HepG2 (cell line): ENCODE measurements around the gene VPS29. TPM values are rescaled to one million over a fixed set of nuclear protein-coding genes. Genes with fewer than 3 reads are reported as not detected.
A peak's percentile ranks its signal among the peaks of the same experiment; 100 is the strongest.

ENCODE experiments used
- ATF3 ChIP-seq: sonication (generic); formaldehyde crosslinking; IDR thresholded peaks from 2 replicates; pipeline ENCODE4 v1.4.0; 2020; ENCODE audit warnings: missing genetic modification reagents
- CENPT ChIP-seq: sonication (generic); formaldehyde crosslinking; IDR thresholded peaks from 2 replicates; pipeline ENCODE4 v1.8.0; 2022; ENCODE audit warnings: low read depth, mild to moderate bottlenecking, moderate library complexity, missing genetic modification reagents
- CREBL2 ChIP-seq: sonication (generic); formaldehyde crosslinking; IDR thresholded peaks from 2 replicates; pipeline ENCODE4 v1.8.1; 2023; ENCODE audit warnings: missing genetic modification reagents, mild to moderate bottlenecking, borderline replicate concordance
- FIP1L1 ChIP-seq: fragments of 200-400 bp; formaldehyde crosslinking; IDR thresholded peaks from 2 replicates; pipeline ENCODE4 v1.6.1; 2018; ENCODE audit warnings: low read depth, mild to moderate bottlenecking, low read length, moderate library complexity, borderline replicate concordance; ENCODE audit not compliant: insufficient read depth
- FOXK2 ChIP-seq: fragments of 450-650 bp; IDR thresholded peaks from 2 replicates; pipeline ENCODE4 v1.6.1; 2016
- HNF4A ChIP-seq: sonication (generic); formaldehyde crosslinking; IDR thresholded peaks from 2 replicates; pipeline ENCODE4 v1.4.0; 2020; ENCODE audit warnings: missing genetic modification reagents
- MAZ ChIP-seq, 2 experiments: sonication (generic) in 1 of 2; formaldehyde crosslinking in 1 of 2; IDR thresholded peaks; 2 replicates each; pipeline versions ENCODE4 v1.5.0 to v1.6.1; 2012 to 2020; ENCODE audit warnings: low read depth in 2 of 2, mild to moderate bottlenecking in 2 of 2, borderline replicate concordance in 1 of 2, improper control_type of control experiment in 1 of 2, low read length in 1 of 2, missing genetic modification reagents in 1 of 2, moderate library complexity in 1 of 2
- MLXIP ChIP-seq: sonication (generic); formaldehyde crosslinking; IDR thresholded peaks from 2 replicates; pipeline ENCODE4 v1.9.0; 2021; ENCODE audit warnings: missing genetic modification reagents, borderline replicate concordance
- PAF1 ChIP-seq: IDR thresholded peaks from 2 replicates; pipeline ENCODE4 v1.6.1; 2016; ENCODE audit warnings: missing genetic modification reagents, missing compliant biosample characterization
- POLR2G ChIP-seq: fragments of 200-400 bp; formaldehyde crosslinking; IDR thresholded peaks from 2 replicates; pipeline ENCODE4 v1.6.1; 2018; ENCODE audit warnings: mild to moderate bottlenecking, low read depth, low read length, moderate library complexity
- YEATS4 ChIP-seq: sonication (generic); formaldehyde crosslinking; IDR thresholded peaks from 2 replicates; pipeline ENCODE4 v1.4.0; 2020; ENCODE audit warnings: missing genetic modification reagents, borderline replicate concordance
- ZIK1 ChIP-seq: sonication (generic); formaldehyde crosslinking; IDR thresholded peaks from 2 replicates; pipeline ENCODE4 v1.5.0; 2020; ENCODE audit warnings: mild to moderate bottlenecking, low read depth, missing genetic modification reagents, borderline replicate concordance
- ZNF260 ChIP-seq: sonication (generic); formaldehyde crosslinking; IDR thresholded peaks from 2 replicates; pipeline ENCODE4 v1.4.0; 2020; ENCODE audit warnings: missing genetic modification reagents, low read depth, mild to moderate bottlenecking, borderline replicate concordance
- ZNF615 ChIP-seq: sonication (generic); formaldehyde crosslinking; IDR thresholded peaks from 2 replicates; pipeline ENCODE4 v1.5.0; 2020; ENCODE audit warnings: mild to moderate bottlenecking, missing genetic modification reagents, borderline replicate concordance
- polyA plus RNA-seq, 8 experiments: library from polyadenylated mRNA; depleted of rRNA in 3 of 8; stranded (reverse) in 7 of 8; unstranded in 1 of 8; fragments of >200 nt; fragmentation: Illumina TruSeq in 4 of 8; extraction: Trizol in 4 of 8; gene quantifications; 2 replicates each; pipeline versions ENCODE4 v1.2.1 to v1.2.3, GENCODE V29; 2011 to 2016; ENCODE audit warnings: low read depth in 4 of 8, missing spikeins in 1 of 8, mixed read lengths in 1 of 8; ENCODE audit not compliant: insufficient read depth in 1 of 8
- total RNA-seq, 5 experiments: library from RNA; depleted of rRNA; stranded (reverse); fragments of >200 nt; fragmentation: Illumina TruSeq; extraction: Trizol; gene quantifications; 2 replicates each; pipeline ENCODE4 v1.2.3, GENCODE V29; 2016; ENCODE audit warnings: low read depth in 1 of 5
- TF ChIP-seq, protein P1 (sequence below), 2 experiments: IDR thresholded peaks; 2 replicates each; pipeline ENCODE4 v1.6.1; 2011 to 2012; ENCODE audit warnings: low read length in 2 of 2, borderline replicate concordance in 1 of 2, low read depth in 1 of 2, mild to moderate bottlenecking in 1 of 2, moderate library complexity in 1 of 2

VPS29 gene
- total and polyA plus RNA-seq, 2 of the 13 experiments (the other 11 are each of a cell fraction or from before 2014, with no cell fraction given) = 107 to 114 TPM

DNA sequence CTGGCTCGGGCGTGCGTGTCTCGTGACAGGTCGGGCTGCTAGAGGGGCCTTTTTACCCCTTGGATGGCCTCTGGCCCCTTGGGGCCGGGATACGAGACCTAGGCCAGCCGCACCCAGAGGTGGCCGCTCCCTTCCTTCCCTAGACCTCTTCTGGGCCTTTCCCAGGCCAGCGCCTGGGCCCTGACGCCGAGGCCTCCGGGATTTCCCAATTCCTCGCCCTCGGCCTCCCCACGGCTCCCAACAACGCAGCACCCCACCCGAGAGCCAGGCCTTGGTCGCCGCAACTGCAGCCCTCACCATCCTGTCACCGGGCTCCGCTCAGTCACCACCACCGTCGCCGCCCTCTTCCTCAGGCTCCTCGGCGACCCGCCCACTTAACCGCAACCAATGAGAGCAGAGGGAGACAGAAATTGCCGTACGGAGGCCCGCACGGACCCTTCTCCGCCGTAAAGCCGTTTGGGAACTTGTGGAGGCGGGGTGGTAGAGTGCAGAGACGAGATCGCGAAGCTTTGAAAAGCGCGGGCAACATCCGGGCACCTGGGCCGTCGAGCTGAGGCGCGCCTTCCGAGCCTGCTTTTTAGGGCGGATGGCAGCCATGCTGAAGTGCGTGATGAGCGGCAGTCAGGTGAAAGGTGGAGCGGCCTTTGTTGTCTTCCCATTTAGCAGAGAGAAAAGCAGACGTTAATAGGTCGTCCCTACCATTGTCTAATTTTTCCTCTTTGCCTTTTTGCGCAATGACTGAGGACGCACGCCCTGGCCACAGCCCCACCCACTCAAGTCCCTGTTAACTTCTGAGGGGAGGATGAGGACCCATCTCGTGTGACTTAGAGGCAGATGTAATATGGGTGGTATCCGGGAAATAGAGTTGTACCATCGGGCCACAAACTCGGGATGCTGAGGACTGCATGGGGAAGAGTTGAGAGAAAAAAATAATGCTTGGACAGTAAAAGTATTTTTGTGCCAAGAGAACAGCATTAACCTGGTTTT lies at the start of gene VPS29, which contains the start of gene RAD9B (continued):
- no peak for TF ChIP-seq ATF3 (CRISPR knock-in tag)
- TF ChIP-seq PAF1 (CRISPR knock-in tag) = no peak
- TF ChIP-seq MLXIP (CRISPR knock-in tag) = peak; percentile 63; the same call in 1 of the 2 replicates
- TF ChIP-seq, protein P1, sequence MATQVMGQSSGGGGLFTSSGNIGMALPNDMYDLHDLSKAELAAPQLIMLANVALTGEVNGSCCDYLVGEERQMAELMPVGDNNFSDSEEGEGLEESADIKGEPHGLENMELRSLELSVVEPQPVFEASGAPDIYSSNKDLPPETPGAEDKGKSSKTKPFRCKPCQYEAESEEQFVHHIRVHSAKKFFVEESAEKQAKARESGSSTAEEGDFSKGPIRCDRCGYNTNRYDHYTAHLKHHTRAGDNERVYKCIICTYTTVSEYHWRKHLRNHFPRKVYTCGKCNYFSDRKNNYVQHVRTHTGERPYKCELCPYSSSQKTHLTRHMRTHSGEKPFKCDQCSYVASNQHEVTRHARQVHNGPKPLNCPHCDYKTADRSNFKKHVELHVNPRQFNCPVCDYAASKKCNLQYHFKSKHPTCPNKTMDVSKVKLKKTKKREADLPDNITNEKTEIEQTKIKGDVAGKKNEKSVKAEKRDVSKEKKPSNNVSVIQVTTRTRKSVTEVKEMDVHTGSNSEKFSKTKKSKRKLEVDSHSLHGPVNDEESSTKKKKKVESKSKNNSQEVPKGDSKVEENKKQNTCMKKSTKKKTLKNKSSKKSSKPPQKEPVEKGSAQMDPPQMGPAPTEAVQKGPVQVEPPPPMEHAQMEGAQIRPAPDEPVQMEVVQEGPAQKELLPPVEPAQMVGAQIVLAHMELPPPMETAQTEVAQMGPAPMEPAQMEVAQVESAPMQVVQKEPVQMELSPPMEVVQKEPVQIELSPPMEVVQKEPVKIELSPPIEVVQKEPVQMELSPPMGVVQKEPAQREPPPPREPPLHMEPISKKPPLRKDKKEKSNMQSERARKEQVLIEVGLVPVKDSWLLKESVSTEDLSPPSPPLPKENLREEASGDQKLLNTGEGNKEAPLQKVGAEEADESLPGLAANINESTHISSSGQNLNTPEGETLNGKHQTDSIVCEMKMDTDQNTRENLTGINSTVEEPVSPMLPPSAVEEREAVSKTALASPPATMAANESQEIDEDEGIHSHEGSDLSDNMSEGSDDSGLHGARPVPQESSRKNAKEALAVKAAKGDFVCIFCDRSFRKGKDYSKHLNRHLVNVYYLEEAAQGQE (IDR thresholded peaks at IDR 0.05; ENCODE audit: borderline replicate concordance in 1 of 2, low read depth in 1 of 2, low read length in 2 of 2) = no peak
- no peak for TF ChIP-seq FOXK2
- TF ChIP-seq ZIK1 (CRISPR knock-in tag) = peak; percentile 87; the same call in 1 of the 2 replicates
- TF ChIP-seq MAZ (IDR thresholded peaks at IDR 0.05; ENCODE audit: borderline replicate concordance, low read depth, low read length) = 0 out of 2 replicates have a peak, but pooled peaks have one; percentile 39
- peak; percentile 91 for TF ChIP-seq MAZ (CRISPR knock-in tag; IDR thresholded peaks at IDR 0.05; ENCODE audit: low read depth)
- peak; percentile 93 for TF ChIP-seq POLR2G
- peak; percentile 86 for TF ChIP-seq CREBL2 (CRISPR knock-in tag)
- TF ChIP-seq CENPT (CRISPR knock-in tag) = peak; percentile 89; the same call in 1 of the 2 replicates
- peak; percentile 91 for TF ChIP-seq YEATS4
- TF ChIP-seq HNF4A (CRISPR knock-in tag) = peak; percentile 31; the same call in 1 of the 2 replicates
- peak; percentile 99 for TF ChIP-seq ZNF615
- TF ChIP-seq ZNF260 (CRISPR knock-in tag) = no peak
- no peak for TF ChIP-seq FIP1L1
